ENCODE measurements around the gene CCDC7. TPM values are rescaled to one million over a fixed set of nuclear protein-coding genes. Genes with fewer than 3 reads are reported as not detected.
A peak's percentile ranks its signal among the peaks of the same experiment; 100 is the strongest.

Gene CCDC7
- total RNA-seq, 1 experiment from 2014 or later, result 1.2 TPM

DNA sequence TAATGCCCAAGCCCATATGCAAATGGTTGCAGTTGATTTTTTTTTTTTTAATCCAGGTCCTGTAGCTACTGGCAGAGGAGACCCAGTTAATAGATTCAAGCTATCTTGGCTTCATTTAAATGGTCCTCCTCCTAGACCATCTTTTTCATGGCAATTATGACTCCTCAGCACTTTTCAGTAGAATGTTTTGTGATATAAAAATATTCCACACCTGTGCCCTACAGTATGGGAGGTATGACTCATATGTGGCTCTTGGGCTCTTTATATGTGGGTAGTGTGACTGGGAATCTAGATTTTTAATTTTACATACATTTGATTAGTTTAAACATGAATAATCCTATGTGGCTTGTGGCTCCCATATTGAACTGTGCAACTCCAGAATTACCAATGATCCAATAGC, 432.0 kb downstream of the CCDC7 start:
- no peaks in the 10 kb centered on the region for H3K27me3 ChIP-seq (replicated peaks; ENCODE audit: control insufficient read depth, insufficient read depth, low read length)
- DNase-seq, result no peak
- CTCF ChIA-PET, result no interaction called here
- H3K36me3 Mint-ChIP-seq (ENCODE audit: insufficient read depth, unreplicated experiment), result no peaks in the 10 kb centered on the region
- H3K27ac Mint-ChIP-seq (ENCODE audit: unreplicated experiment), result no peak overlapping the region
- intact Hi-C loops (cut with micrococcal nuclease; ENCODE audit: unreplicated experiment), result no loop called here
- H3K4me3 ChIP-seq (ENCODE audit: low read depth, low read length), result no peak overlapping the region
- H3K4me1 Mint-ChIP-seq (ENCODE audit: low read depth, unreplicated experiment), result peaks cover 9% of the 10 kb centered on the region
- POLR2A ChIA-PET, result interaction anchor here (0.6 kb wide), 1 partner anchor 786 kb away, joined by 3 read pairs; no protein-coding TSS in a partner anchor
- H3K36me3 ChIP-seq (ENCODE audit: control insufficient read depth, insufficient read depth, low read length), result no peaks in the 10 kb centered on the region
- no peaks in the 10 kb centered on the region for H3K9me3 ChIP-seq
- peaks cover 3% of the 10 kb centered on the region for H3K27me3 Mint-ChIP-seq (ENCODE audit: insufficient read depth, unreplicated experiment)
- BruUV-seq (replicated peaks), result no TSS peak
- TF ChIP-seq, protein P1, sequence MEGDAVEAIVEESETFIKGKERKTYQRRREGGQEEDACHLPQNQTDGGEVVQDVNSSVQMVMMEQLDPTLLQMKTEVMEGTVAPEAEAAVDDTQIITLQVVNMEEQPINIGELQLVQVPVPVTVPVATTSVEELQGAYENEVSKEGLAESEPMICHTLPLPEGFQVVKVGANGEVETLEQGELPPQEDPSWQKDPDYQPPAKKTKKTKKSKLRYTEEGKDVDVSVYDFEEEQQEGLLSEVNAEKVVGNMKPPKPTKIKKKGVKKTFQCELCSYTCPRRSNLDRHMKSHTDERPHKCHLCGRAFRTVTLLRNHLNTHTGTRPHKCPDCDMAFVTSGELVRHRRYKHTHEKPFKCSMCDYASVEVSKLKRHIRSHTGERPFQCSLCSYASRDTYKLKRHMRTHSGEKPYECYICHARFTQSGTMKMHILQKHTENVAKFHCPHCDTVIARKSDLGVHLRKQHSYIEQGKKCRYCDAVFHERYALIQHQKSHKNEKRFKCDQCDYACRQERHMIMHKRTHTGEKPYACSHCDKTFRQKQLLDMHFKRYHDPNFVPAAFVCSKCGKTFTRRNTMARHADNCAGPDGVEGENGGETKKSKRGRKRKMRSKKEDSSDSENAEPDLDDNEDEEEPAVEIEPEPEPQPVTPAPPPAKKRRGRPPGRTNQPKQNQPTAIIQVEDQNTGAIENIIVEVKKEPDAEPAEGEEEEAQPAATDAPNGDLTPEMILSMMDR (IDR thresholded peaks at IDR 0.05; ENCODE audit: insufficient read depth in 1 of 2, low read depth in 1 of 2, low read length in 1 of 2, severe bottlenecking in 1 of 2, unreplicated experiment in 1 of 2), result no peak
- H3K9me3 Mint-ChIP-seq (ENCODE audit: unreplicated experiment), result no peaks in the 10 kb centered on the region
- peaks cover 12% of the 10 kb centered on the region for H3K4me1 ChIP-seq
- no peak overlapping the region for H3K4me3 Mint-ChIP-seq (ENCODE audit: unreplicated experiment)

GRCh38 chr10:32878646-32879045, 432.7 kb downstream of the CCDC7 start:
- Mint-ChIP-seq H3K27me3 (ENCODE audit: insufficient read depth, unreplicated experiment) (no peaks in the 10 kb centered on the region), H3K9me3 (ENCODE audit: unreplicated experiment) (no peaks in the 10 kb centered on the region), H3K4me3 (ENCODE audit: unreplicated experiment) (no peak overlapping the region), H3K36me3 (ENCODE audit: insufficient read depth, unreplicated experiment) (no peaks in the 10 kb centered on the region), H3K4me1 (ENCODE audit: low read depth, unreplicated experiment) (peaks cover 9% of the 10 kb centered on the region), H3K27ac (ENCODE audit: unreplicated experiment) (no peak overlapping the region)
- intact Hi-C loops (cut with micrococcal nuclease; ENCODE audit: unreplicated experiment), result no loop called here
- no peaks in the 10 kb centered on the region for H3K36me3 ChIP-seq (ENCODE audit: control insufficient read depth, insufficient read depth, low read length)
- BruUV-seq (replicated peaks), result no TSS peak
- H3K4me1 ChIP-seq, result peaks cover 12% of the 10 kb centered on the region
- DNase-seq, result no peak
- TF ChIP-seq, protein P1 (IDR thresholded peaks at IDR 0.05; ENCODE audit: insufficient read depth in 1 of 2, low read depth in 1 of 2, low read length in 1 of 2, severe bottlenecking in 1 of 2, unreplicated experiment in 1 of 2), result no peak
- ChIA-PET CTCF (no interaction called here), POLR2A (no interaction called here)
- H3K9me3 ChIP-seq, result no peaks in the 10 kb centered on the region
- no peaks in the 10 kb centered on the region for H3K27me3 ChIP-seq (replicated peaks; ENCODE audit: control insufficient read depth, insufficient read depth, low read length)
- H3K4me3 ChIP-seq (ENCODE audit: low read depth, low read length), result no peak overlapping the region

- ChIA-PET CTCF (no interaction called here), POLR2A (no interaction called here)
- H3K4me3 ChIP-seq (ENCODE audit: low read depth, low read length), result no peak overlapping the region
- intact Hi-C loops (cut with micrococcal nuclease; ENCODE audit: unreplicated experiment), result loop anchor here (10.0 kb wide), 1 partner anchor 203 kb away; no protein-coding TSS in a partner anchor
- H3K4me1 ChIP-seq, result peaks cover 12% of the 10 kb centered on the region
- no TSS peak for BruUV-seq (replicated peaks)
- TF ChIP-seq, protein P1 (IDR thresholded peaks at IDR 0.05; ENCODE audit: insufficient read depth in 1 of 2, low read depth in 1 of 2, low read length in 1 of 2, severe bottlenecking in 1 of 2, unreplicated experiment in 1 of 2), result no peak
- H3K9me3 Mint-ChIP-seq (ENCODE audit: unreplicated experiment), result no peaks in the 10 kb centered on the region
- H3K27ac Mint-ChIP-seq (ENCODE audit: unreplicated experiment), result no peak overlapping the region
- no peaks in the 10 kb centered on the region for H3K36me3 Mint-ChIP-seq (ENCODE audit: insufficient read depth, unreplicated experiment)
- no peaks in the 10 kb centered on the region for H3K27me3 ChIP-seq (replicated peaks; ENCODE audit: control insufficient read depth, insufficient read depth, low read length)
- peak in 1 of 2 experiments; percentile 42 for DNase-seq
- H3K9me3 ChIP-seq, result no peaks in the 10 kb centered on the region
- peaks cover 9% of the 10 kb centered on the region for H3K4me1 Mint-ChIP-seq (ENCODE audit: low read depth, unreplicated experiment)
- no peaks in the 10 kb centered on the region for H3K36me3 ChIP-seq (ENCODE audit: control insufficient read depth, insufficient read depth, low read length)
- no peaks in the 10 kb centered on the region for H3K27me3 Mint-ChIP-seq (ENCODE audit: insufficient read depth, unreplicated experiment)
- no peak overlapping the region for H3K4me3 Mint-ChIP-seq (ENCODE audit: unreplicated experiment)
These were observed 436.1 kb downstream of the CCDC7 start for GRCh38 chr10:32882076-32882475.
